Naive thymus-derived CD8-positive, alpha-beta T cell (primary cell): ENCODE measurements around the gene FOXP2. TPM values are rescaled to one million over a fixed set of nuclear protein-coding genes. Genes with fewer than 3 reads are reported as not detected.
A peak's percentile ranks its signal among the peaks of the same experiment; 100 is the strongest.

Experiments used
- ATAC-seq, 2 donors: fragments of 150-1000 bp; cut with Tn5 transposase in 1 of 2; sonication (Bioruptor Pico), chemical (Tn5 transposase) in 1 of 2; 1 replicate in 1 of 2; 2 replicates in 1 of 2; pipeline ENCODE4 v1.10.0; 2021; ENCODE audit warnings: mild to moderate bottlenecking in 2 of 2, moderate library complexity in 2 of 2
- POLR2A ChIA-PET: fragments of 350-600 bp; sonication (Branson Sonifier 250); formaldehyde crosslinking; loops from one replicate; lab custom pipeline; 2021; ENCODE audit warnings: antibody characterized with exemption; lab: Charles Lee
- DNase-seq, 10 donors: peaks; one replicate each; pipeline versions ENCODE4 v3.0.0 to v3.0.0-alpha.2; 2020 to 2022
- H3K27ac Mint-ChIP-seq, 10 donors: one replicate each; pipeline ENCODE4 v1.8.0; 2020 to 2022; ENCODE audit warnings: mild to moderate bottlenecking in 10 of 10, mixed read lengths in 10 of 10, moderate library complexity in 4 of 10, inconsistent platforms in 1 of 10
- H3K27me3 Mint-ChIP-seq, 5 donors: one replicate each; pipeline ENCODE4 v1.8.0; 2021 to 2022; ENCODE audit warnings: mixed read lengths in 5 of 5
- H3K36me3 Mint-ChIP-seq, 3 donors: one replicate each; pipeline ENCODE4 v1.8.0; 2020 to 2022; ENCODE audit warnings: mixed read lengths in 3 of 3, mild to moderate bottlenecking in 2 of 3, inconsistent platforms in 1 of 3
- H3K4me1 Mint-ChIP-seq, 4 donors: one replicate each; pipeline ENCODE4 v1.8.0; 2021 to 2022; ENCODE audit warnings: mixed read lengths in 4 of 4
- H3K4me3 Mint-ChIP-seq, 10 donors: one replicate each; pipeline ENCODE4 v1.8.0; 2020 to 2022; ENCODE audit warnings: mild to moderate bottlenecking in 10 of 10, mixed read lengths in 10 of 10, moderate library complexity in 6 of 10, inconsistent platforms in 1 of 10
- H3K9me3 Mint-ChIP-seq, 9 donors: one replicate each; pipeline ENCODE4 v1.8.0; 2020 to 2022; ENCODE audit warnings: mixed read lengths in 9 of 9, mild to moderate bottlenecking in 3 of 9, inconsistent platforms in 1 of 9, moderate library complexity in 1 of 9
- polyA plus RNA-seq, 3 donors: library from polyadenylated mRNA; unstranded; fragments of 300-500 nt; fragmentation: Illumina TruSeq; gene quantifications; one replicate each; pipeline ENCODE4 v1.2.3, GENCODE V29; 2021
- total RNA-seq, 8 experiments: library from RNA in 2 of 8; stranded (reverse) in 2 of 8; gene quantifications; one replicate each; pipeline ENCODE4 v1.2.3 and lab custom pipeline; 2021 to 2026

Gene FOXP2
- total and polyA plus RNA-seq, 5 experiments from 2014 or later: not detected

GRCh38 chr7:114412548-114412947 is 2.1 kb upstream of the FOXP2 start:
- Mint-ChIP-seq H3K4me3 (no peak overlapping the region), H3K9me3 (no peaks in the 10 kb centered on the region), H3K4me1 (no peaks in the 10 kb centered on the region), H3K27ac (no peak overlapping the region), H3K27me3 (no peaks in the 10 kb centered on the region), H3K36me3 (no peaks in the 10 kb centered on the region)
- DNase-seq (no peak), ATAC-seq (no peak)
- POLR2A ChIA-PET: no interaction called here

- no peak for ATAC-seq
- H3K27me3 Mint-ChIP-seq: no peaks in the 10 kb centered on the region
Measured at GRCh38 chr7:114413761-114414155, 857 bp upstream of the FOXP2 start.

GRCh38 chr7:114415064-114415989 is 712 bp downstream of the FOXP2 start:
- Mint-ChIP-seq H3K36me3 (no peaks in the 10 kb centered on the region), H3K27ac (no peak overlapping the region), H3K9me3 (no peaks in the 10 kb centered on the region), H3K4me3 (no peak overlapping the region), H3K4me1 (no peaks in the 10 kb centered on the region), H3K27me3 (no peaks in the 10 kb centered on the region)
- POLR2A ChIA-PET: no interaction called here
- DNase-seq (no peak), ATAC-seq (no peak)

More at GRCh38 chr7:114413761-114414155, 857 bp upstream of the FOXP2 start:
- no peak overlapping the region for H3K27ac Mint-ChIP-seq
- no peak overlapping the region for H3K4me3 Mint-ChIP-seq
- no peak for DNase-seq
- H3K4me1 Mint-ChIP-seq: no peaks in the 10 kb centered on the region
- POLR2A ChIA-PET: no interaction called here
- no peaks in the 10 kb centered on the region for H3K36me3 Mint-ChIP-seq
- H3K9me3 Mint-ChIP-seq: no peaks in the 10 kb centered on the region

- H3K27me3 Mint-ChIP-seq: no peaks in the 10 kb centered on the region
- no peaks in the 10 kb centered on the region for H3K36me3 Mint-ChIP-seq
- POLR2A ChIA-PET: no interaction called here
- no peaks in the 10 kb centered on the region for H3K4me1 Mint-ChIP-seq
- H3K9me3 Mint-ChIP-seq: no peaks in the 10 kb centered on the region
- DNase-seq (no peak), ATAC-seq (no peak)
- no peak overlapping the region for H3K27ac Mint-ChIP-seq
- no peak overlapping the region for H3K4me3 Mint-ChIP-seq
Measured at GRCh38 chr7:114416129-114416990, 1.7 kb downstream of the FOXP2 start.

GRCh38 chr7:114417290-114417689 is 2.7 kb downstream of the FOXP2 start:
- no peak for ATAC-seq
- H3K36me3 Mint-ChIP-seq: no peaks in the 10 kb centered on the region
- H3K4me3 Mint-ChIP-seq: no peak overlapping the region

GRCh38 chr7:114418117-114418516 is 3.5 kb downstream of the FOXP2 start:
- DNase-seq (no peak), ATAC-seq (no peak)
- no peaks in the 10 kb centered on the region for H3K9me3 Mint-ChIP-seq
- no peaks in the 10 kb centered on the region for H3K27me3 Mint-ChIP-seq
- no peaks in the 10 kb centered on the region for H3K4me1 Mint-ChIP-seq
- H3K36me3 Mint-ChIP-seq: no peaks in the 10 kb centered on the region
- no peak overlapping the region for H3K4me3 Mint-ChIP-seq
- POLR2A ChIA-PET: no interaction called here
- no peak overlapping the region for H3K27ac Mint-ChIP-seq

More at GRCh38 chr7:114417290-114417689, 2.7 kb downstream of the FOXP2 start:
- POLR2A ChIA-PET: no interaction called here
- Mint-ChIP-seq H3K27ac (no peak overlapping the region), H3K4me1 (no peaks in the 10 kb centered on the region), H3K27me3 (no peaks in the 10 kb centered on the region), H3K9me3 (no peaks in the 10 kb centered on the region)
- DNase-seq: no peak

GRCh38 chr7:114419441-114420272 is 5.0 kb downstream of the FOXP2 start:
- H3K9me3 Mint-ChIP-seq: no peaks in the 10 kb centered on the region
- no peaks in the 10 kb centered on the region for H3K27me3 Mint-ChIP-seq
- no peaks in the 10 kb centered on the region for H3K36me3 Mint-ChIP-seq
- no peak overlapping the region for H3K27ac Mint-ChIP-seq
- ATAC-seq (no peak), DNase-seq (no peak)
- H3K4me3 Mint-ChIP-seq: no peak overlapping the region
- POLR2A ChIA-PET: no interaction called here
- no peaks in the 10 kb centered on the region for H3K4me1 Mint-ChIP-seq

- Mint-ChIP-seq H3K36me3 (no peaks in the 10 kb centered on the region), H3K4me1 (no peaks in the 10 kb centered on the region), H3K9me3 (no peaks in the 10 kb centered on the region), H3K27me3 (no peaks in the 10 kb centered on the region), H3K27ac (no peak overlapping the region), H3K4me3 (no peak overlapping the region)
- DNase-seq: no peak
- ATAC-seq: peak in 1 of 2 donors; percentile 14
- POLR2A ChIA-PET: no interaction called here
Measured at GRCh38 chr7:114422507-114423501, 8.2 kb downstream of the FOXP2 start.

- Mint-ChIP-seq H3K27me3 (no peaks in the 10 kb centered on the region), H3K4me3 (no peak overlapping the region), H3K9me3 (peaks cover 0 to 1% (median 0%) of the 10 kb centered on the region in 9 donors), H3K27ac (no peak overlapping the region), H3K36me3 (no peaks in the 10 kb centered on the region), H3K4me1 (no peaks in the 10 kb centered on the region)
- POLR2A ChIA-PET: no interaction called here
- DNase-seq (no peak), ATAC-seq (no peak)
Measured at GRCh38 chr7:114426382-114426781, 11.8 kb downstream of the FOXP2 start.

- Mint-ChIP-seq H3K9me3 (peaks cover 0 to 1% (median 0%) of the 10 kb centered on the region in 9 donors), H3K27me3 (no peaks in the 10 kb centered on the region), H3K36me3 (no peaks in the 10 kb centered on the region), H3K4me1 (no peaks in the 10 kb centered on the region), H3K27ac (no peak overlapping the region), H3K4me3 (no peak overlapping the region)
- DNase-seq (no peak), ATAC-seq (no peak)
- POLR2A ChIA-PET: no interaction called here
Measured at GRCh38 chr7:114426824-114427223, 12.2 kb downstream of the FOXP2 start.

- ATAC-seq (no peak), DNase-seq (no peak)
- Mint-ChIP-seq H3K36me3 (no peaks in the 10 kb centered on the region), H3K27me3 (no peaks in the 10 kb centered on the region), H3K9me3 (peaks cover 0 to 1% (median 0%) of the 10 kb centered on the region in 9 donors), H3K4me3 (no peak overlapping the region), H3K4me1 (no peaks in the 10 kb centered on the region), H3K27ac (no peak overlapping the region)
- POLR2A ChIA-PET: no interaction called here
Measured at GRCh38 chr7:114428211-114428610, 13.6 kb downstream of the FOXP2 start.
